HG02870 (cell line): Measurements from ENCODE around the gene CD5L.
A peak's percentile ranks its signal among the peaks of the same experiment; 100 is the strongest.

ENCODE experiments used
- ATAC-seq: cut with Tn5 transposase; IDR thresholded peaks from one replicate; pipeline ENCODE4 v1.9.1; 2021; ENCODE audit warnings: mild to moderate bottlenecking, moderate library complexity; ENCODE audit not compliant: unreplicated experiment

The CD5L gene

DNA sequence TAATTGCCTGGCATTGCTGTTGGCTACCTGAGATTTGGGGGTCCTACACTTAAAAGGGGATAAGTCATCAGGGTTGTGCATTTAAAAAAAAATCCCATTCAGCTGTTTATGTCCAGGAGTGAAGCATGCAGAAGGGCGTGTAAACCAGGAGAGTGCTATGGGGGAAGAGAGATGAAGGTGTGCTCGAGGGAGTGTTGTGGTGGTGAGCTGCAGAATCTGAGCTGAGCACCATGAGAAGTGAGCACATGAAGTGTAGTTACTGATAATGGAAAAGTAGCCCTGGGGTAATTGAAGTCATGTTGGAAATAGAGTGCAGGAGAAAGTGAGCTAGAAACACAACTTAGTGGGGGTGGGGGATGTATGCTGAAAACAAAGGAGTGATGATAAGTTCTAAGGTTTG lies 22.4 kb downstream of the CD5L start:
- ATAC-seq = no peak

DNA sequence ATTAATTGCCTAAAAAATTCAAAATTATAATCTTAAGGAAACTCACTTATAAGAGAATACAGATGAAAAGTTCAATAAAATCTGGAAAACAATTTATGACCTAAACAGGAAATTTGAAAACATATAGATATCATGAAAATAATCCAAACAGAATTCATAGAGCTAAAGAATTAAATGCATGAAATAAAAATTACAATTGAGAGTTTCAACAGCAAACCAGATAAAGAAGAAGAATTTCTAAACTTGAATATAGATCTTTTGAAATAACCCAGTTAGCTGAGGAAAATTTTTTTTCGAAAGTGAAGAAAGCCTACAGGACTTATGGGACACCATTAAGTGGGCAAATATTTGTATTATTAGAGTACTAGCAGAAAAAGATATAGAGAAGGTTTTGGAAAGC lies 28.3 kb downstream of the CD5L start:
- no peak for ATAC-seq

DNA sequence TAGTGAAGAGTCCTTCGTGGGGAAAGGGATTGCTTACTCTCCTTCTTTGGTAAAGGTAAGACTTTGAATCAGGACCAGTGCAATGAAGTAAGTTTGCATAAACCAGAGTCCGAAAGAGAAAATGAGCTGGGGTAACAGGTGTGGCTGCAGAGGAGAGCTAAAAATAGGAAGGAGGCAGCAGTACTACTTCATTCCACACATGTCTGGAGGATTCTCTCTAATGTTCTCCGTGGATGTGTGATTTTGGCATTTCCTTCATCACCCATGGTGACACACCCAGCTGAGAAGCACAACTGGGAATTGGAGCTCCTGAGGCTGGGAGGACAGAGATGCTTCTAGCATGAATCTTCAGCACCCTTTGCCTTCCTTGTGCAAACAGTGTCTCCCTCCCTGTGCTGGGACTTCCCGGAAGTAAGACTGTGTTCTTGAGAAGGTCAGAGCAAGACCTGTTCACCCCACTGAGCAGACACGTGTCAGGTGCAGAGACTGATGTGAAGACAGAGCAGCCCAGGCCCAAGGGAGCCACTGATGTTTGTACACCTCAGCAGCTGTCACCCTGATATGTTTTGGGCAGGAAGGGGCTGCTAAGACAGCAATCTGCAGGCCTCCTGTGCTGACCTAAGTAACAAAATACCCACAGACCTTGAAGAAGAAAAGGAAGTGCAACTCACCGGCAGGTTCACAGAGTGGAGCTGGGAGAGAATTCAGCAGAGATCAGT lies 35.0 kb downstream of the CD5L start:
- ATAC-seq = peak; percentile 82

DNA sequence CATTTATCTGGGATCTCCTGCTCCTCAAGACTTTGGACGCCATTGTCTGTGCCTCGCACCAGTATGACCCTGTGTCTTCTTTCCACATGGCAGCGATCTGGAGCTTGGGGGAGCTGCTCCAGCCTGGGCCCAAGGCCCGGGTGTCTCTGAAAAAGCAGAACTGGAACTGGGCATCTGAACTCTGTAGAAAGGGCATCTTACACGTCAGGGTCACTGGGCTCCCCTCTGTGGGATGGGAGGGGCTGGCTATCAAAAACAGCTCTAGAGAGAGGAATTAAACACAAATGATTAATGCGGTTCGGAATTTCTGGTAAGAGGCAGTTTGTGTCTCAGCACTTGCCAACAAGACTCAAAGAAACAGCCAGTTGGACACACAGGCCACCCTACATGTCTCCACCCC lies 37.8 kb downstream of the CD5L start:
- no peak for ATAC-seq

DNA sequence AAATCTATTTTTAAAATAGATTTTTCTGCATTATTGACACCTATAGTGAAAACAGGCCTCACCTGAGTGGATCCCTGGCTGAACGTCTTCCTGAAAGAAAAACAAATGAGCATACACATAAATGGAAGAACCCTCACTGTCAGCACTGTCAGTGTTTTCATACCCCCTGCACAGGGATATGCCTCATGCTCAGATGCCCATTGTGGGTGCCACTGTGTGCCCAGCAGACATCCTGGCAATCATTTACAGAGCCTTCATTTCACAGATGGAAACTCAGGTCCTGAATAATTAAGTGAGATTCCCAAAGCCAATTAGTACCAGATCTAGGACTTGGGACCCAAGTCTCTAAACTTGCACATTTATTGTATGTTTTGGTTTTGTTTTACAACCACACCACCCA lies 41.6 kb downstream of the CD5L start:
- no peak for ATAC-seq

DNA sequence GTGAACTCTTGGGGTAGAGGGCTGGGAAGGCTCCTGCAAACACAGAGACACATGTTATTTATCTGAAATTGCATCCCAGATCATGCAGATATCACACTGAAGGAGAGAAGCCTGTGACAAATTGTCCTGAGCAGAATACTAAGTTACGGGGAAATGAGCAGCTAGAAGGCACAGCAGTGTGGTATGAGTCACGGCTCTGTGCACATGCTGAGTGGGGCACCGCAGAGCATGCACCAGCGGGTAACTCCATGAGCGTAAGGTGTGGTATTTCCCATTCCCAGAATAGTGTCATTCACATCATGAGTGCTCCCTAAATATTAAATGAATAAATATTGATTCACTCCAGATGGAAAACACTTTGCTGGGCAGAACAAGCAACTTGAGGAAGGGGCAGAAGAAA lies 43.4 kb downstream of the CD5L start:
- no peak for ATAC-seq

DNA sequence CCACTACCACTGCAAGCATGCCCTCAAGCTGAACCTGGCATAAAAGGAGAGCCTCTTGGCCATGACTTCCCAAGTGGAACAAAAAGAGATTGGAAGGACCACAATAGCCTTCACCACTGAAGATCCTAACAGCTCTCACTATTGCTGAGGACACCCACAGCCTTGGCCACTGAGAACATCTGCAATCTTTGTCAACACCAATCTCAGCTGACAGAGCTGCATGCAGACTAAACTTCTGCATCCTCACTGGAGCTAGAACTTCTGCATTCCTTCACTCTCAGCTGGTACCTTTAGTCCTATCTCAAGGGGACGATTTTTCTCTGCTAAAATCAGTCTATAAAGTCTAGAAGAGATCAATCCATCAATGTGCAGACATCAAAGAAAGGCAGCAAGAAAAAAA lies 56.4 kb downstream of the CD5L start:
- no peak for ATAC-seq

DNA sequence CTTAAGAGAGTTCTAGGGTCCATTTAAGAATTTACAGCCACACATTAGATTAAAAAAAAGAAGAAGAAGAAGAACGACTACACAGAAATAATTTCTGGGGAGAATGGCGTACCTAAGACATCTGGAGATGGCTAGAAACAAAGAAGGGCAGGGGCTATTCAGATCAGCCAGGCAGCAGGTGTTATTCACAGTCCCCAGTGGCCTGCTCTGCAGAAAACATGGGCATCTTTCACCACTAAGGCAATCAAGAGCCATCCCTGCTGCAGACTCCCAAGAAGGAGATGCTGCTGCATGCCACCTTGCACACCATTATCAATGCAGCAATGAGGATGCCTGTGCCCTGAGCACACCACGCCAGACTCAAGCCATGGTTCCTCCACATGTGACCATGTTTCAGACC lies 56.8 kb downstream of the CD5L start:
- no peak for ATAC-seq

DNA sequence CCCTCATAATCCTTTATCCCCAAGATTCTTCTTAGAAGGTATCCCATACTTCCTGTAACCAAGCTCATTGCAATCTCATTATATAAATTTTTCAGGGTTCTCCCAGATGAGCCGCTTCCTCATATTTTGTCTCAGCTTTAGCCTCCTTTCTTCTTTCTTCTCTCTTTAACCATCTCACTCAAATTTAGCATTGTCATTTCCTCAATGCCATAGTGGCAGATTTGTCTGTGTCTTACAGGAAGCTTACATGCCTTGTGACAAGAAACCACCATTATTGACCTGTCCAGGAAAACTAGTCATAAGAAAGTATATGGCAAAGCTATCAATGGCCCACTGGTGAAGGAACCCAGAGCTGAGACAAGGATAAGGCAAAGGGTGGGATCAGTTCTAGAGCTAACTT lies 58.7 kb downstream of the CD5L start:
- no peak for ATAC-seq

DNA sequence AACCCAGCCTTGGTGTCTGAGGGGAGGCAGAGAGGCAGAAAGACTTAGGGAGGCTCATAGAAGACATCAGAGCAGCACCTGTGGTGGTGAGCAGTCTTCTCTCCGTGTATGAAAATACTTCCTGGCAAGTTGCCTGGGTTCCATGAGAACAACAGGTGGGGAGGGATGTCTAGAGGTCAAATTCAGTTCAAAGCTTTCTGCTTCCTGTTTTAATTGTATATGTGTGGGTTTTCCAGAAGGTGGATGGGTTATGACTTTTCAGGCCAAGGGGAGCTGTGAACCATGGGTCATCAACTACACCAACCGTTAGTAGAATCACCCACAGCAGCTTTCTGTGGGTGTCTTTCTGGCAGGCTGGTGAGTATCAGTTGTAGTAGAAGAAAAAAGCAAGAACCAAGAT lies 60.6 kb downstream of the CD5L start:
- peak; percentile 58 for ATAC-seq
